ENCODE measurements around the gene TP53I13. TPM values are rescaled to one million over a fixed set of nuclear protein-coding genes. Genes with fewer than 3 reads are reported as not detected.

The TP53I13 gene
- total and polyA plus RNA-seq, 2 of the 13 experiments (the other 11 are each of a cell fraction or from before 2014, with no cell fraction given): 16.9 to 25.7 TPM

- TF ChIP-seq MLXIP (CRISPR knock-in tag; IDR thresholded peaks at IDR 0.05; ENCODE audit: borderline replicate concordance) (no peak), AGO2 (optimal IDR thresholded peaks at IDR 0.05; ENCODE audit: low read depth, low read length) (no peak)
Observed at GRCh38 chr17:29610395-29610794, 41.9 kb downstream of the TP53I13 start (continued).

- in situ Hi-C loops (cut with HindIII; ENCODE audit: extremely low pct_ligation_motif_present, low pct_unique_long_range_greater_than_20kb) (no loop called here), intact Hi-C loops (cut with micrococcal nuclease; ENCODE audit: unreplicated experiment) (no loop called here)
- Histone ChIP-seq H3K4me2 (ENCODE audit: low read depth, low read length) (no peak overlapping the region), H3K4me1 (ENCODE audit: insufficient read depth, low read length) (peaks cover 38% of the 10 kb centered on the region), H2AFZ (ENCODE audit: low read length) (no peak overlapping the region), H3K27me3 (ENCODE audit: control insufficient read depth in 1 of 2, insufficient read depth in 2 of 2, low read length in 2 of 2) (peaks cover 6 to 28% of the 10 kb centered on the region in 2 experiments), H3K9ac (ENCODE audit: insufficient read depth, low read depth, low read length) (no peak overlapping the region), H3K79me2 (ENCODE audit: insufficient read depth, low read length) (no peaks in the 10 kb centered on the region), H4K20me1 (ENCODE audit: insufficient read depth, low read length) (no peaks in the 10 kb centered on the region), H3K9me3 (ENCODE audit: low read length) (no peaks in the 10 kb centered on the region), H3K36me3 (replicated peaks in 1 of 2; ENCODE audit: control insufficient read depth in 1 of 2, insufficient read depth in 2 of 2, low read length in 2 of 2) (no peaks in the 10 kb centered on the region), H3K27ac (ENCODE audit: extremely low read length, insufficient read depth, low read length) (no peak overlapping the region), H3K4me3 (replicated peaks in 1 of 3; ENCODE audit: insufficient read depth in 1 of 3, low read depth in 2 of 3, low read length in 3 of 3) (no peak overlapping the region)
- FAIRE-seq (no peak), DNase-seq (ENCODE audit: low spot score) (no peak), ATAC-seq (no peak)
- ChIA-PET CTCF (ENCODE audit: low intra/inter-chr PET ratio, low total read pairs) (no interaction called here), POLR2A (no interaction called here)
- WGBS (ENCODE audit: low lambda C conversion rate): 87% methylated on average over 3 of the region's 11 CpGs
- BruUV-seq (replicated peaks): no TSS peak
- TF ChIP-seq KIAA2018 (CRISPR knock-in tag; IDR thresholded peaks at IDR 0.05; ENCODE audit: borderline replicate concordance) (no peak), FOXP1 (IDR thresholded peaks at IDR 0.05) (no peak), FOXP1 (CRISPR knock-in tag; IDR thresholded peaks at IDR 0.05) (no peak)
Observed at GRCh38 chr17:29611351-29612093, 43.0 kb downstream of the TP53I13 start.

All from HepG2 (cell line).